K562 (cell line): ENCODE results near the gene ZSCAN26. TPM values are rescaled to one million over a fixed set of nuclear protein-coding genes. Genes with fewer than 3 reads are reported as not detected.
A peak's percentile ranks its signal among the peaks of the same experiment; 100 is the strongest.

Experiments used
- ARNT ChIP-seq, 2 experiments: fragments of 450-650 bp; IDR thresholded peaks; 2 replicates each; pipeline ENCODE4 v1.6.1; 2016; ENCODE audit warnings: mild to moderate bottlenecking in 1 of 2
- ASH1L ChIP-seq: fragments of 450-650 bp; IDR thresholded peaks from 2 replicates; pipeline ENCODE4 v1.6.1; 2018; ENCODE audit warnings: borderline replicate concordance, mild to moderate bottlenecking, low read depth; ENCODE audit not compliant: partially characterized antibody
- EP400 ChIP-seq: fragments of 450-650 bp; IDR thresholded peaks from 2 replicates; pipeline ENCODE4 v1.6.1; 2017; ENCODE audit warnings: antibody characterized with exemption, mild to moderate bottlenecking, moderate library complexity
- GATA2 ChIP-seq: sonication (generic); formaldehyde crosslinking; IDR thresholded peaks from 2 replicates; pipeline ENCODE4 v1.4.0; 2020; ENCODE audit warnings: mild to moderate bottlenecking, missing genetic modification reagents
- GATAD2B ChIP-seq: fragments of 450-650 bp; IDR thresholded peaks from 2 replicates; pipeline ENCODE4 v1.6.1; 2017; ENCODE audit warnings: mild to moderate bottlenecking, borderline replicate concordance
- JUND ChIP-seq, 2 experiments: IDR thresholded peaks; 2 replicates in 1 of 2; 3 replicates in 1 of 2; pipeline ENCODE4 v1.6.1; 2011; ENCODE audit warnings: borderline replicate concordance in 2 of 2, low read depth in 2 of 2, low read length in 2 of 2, improper control_type of control experiment in 1 of 2, missing biosample characterization in 1 of 2, missing genetic modification characterization in 1 of 2, missing genetic modification reagents in 1 of 2
- KDM2B ChIP-seq: fragments of 250-450 bp; sonication (Bioruptor Pico); IDR thresholded peaks from 2 replicates; pipeline ENCODE4 v1.8.0; 2021; ENCODE audit warnings: mild to moderate bottlenecking, moderate library complexity
- MXI1 ChIP-seq: IDR thresholded peaks from 2 replicates; pipeline ENCODE4 v1.6.1; 2011; ENCODE audit warnings: low read depth, mild to moderate bottlenecking, improper control_type of control experiment, low read length
- NCOR1 ChIP-seq: fragments of 450-650 bp; IDR thresholded peaks from 2 replicates; pipeline ENCODE4 v1.6.1; 2016; ENCODE audit warnings: mild to moderate bottlenecking, moderate library complexity
- RBBP5 ChIP-seq: fragments of 200-600 bp; sonication (generic); IDR thresholded peaks from 2 replicates; pipeline ENCODE4 v1.6.1; 2012; ENCODE audit warnings: borderline replicate concordance, mild to moderate bottlenecking, low read length, control low read depth, inconsistent platforms; ENCODE audit not compliant: insufficient read depth, poor library complexity, severe bottlenecking
- RBFOX2 ChIP-seq: fragments of 200-400 bp; formaldehyde crosslinking; IDR thresholded peaks from 2 replicates; pipeline ENCODE4 v1.6.1; 2017; ENCODE audit warnings: low read depth, mild to moderate bottlenecking, low read length, moderate library complexity
- RHOXF2B ChIP-seq: fragments of 250-450 bp; sonication (Bioruptor Pico); conservative IDR thresholded peaks from 2 replicates; pipeline ENCODE4 v1.5.1; 2021
- SMAD1 ChIP-seq: fragments of 150-350 bp; IDR thresholded peaks from 2 replicates; pipeline ENCODE4 v1.6.1; 2014; ENCODE audit warnings: low read length, low read depth; ENCODE audit not compliant: partially characterized antibody
- SMARCE1 ChIP-seq: fragments of 450-650 bp; IDR thresholded peaks from 2 replicates; pipeline ENCODE4 v1.7.1; 2016; ENCODE audit warnings: mild to moderate bottlenecking
- SNAPC5 ChIP-seq: fragments of 250-450 bp; sonication (Bioruptor Pico); IDR thresholded peaks from 2 replicates; pipeline ENCODE4 v1.8.0; 2021; ENCODE audit warnings: moderate library complexity, mild to moderate bottlenecking, inconsistent platforms
- XRCC5 ChIP-seq: fragments of 200-400 bp; formaldehyde crosslinking; IDR thresholded peaks from 2 replicates; pipeline ENCODE4 v1.6.1; 2017; ENCODE audit warnings: low read depth, mild to moderate bottlenecking, low read length
- ZC3H8 ChIP-seq: fragments of 450-650 bp; IDR thresholded peaks from 2 replicates; pipeline ENCODE4 v1.6.1; 2017
- ZNF436 ChIP-seq: fragments of 250-450, 450-650 bp; sonication (Bioruptor Pico); formaldehyde crosslinking; IDR thresholded peaks from 2 replicates; pipeline ENCODE4 v1.7.0; 2020; ENCODE audit warnings: mild to moderate bottlenecking
- ZNF586 ChIP-seq: fragments of 450-650 bp; formaldehyde crosslinking; conservative IDR thresholded peaks from 2 replicates; pipeline ENCODE4 v1.4.0; 2020; ENCODE audit warnings: mild to moderate bottlenecking, moderate library complexity
- ZSCAN32 ChIP-seq: fragments of 450-650 bp; formaldehyde crosslinking; IDR thresholded peaks from 2 replicates; pipeline ENCODE4 v1.4.0; 2020; ENCODE audit warnings: mild to moderate bottlenecking, moderate library complexity
- polyA plus RNA-seq, 8 experiments: library from polyadenylated mRNA; depleted of rRNA in 4 of 8; stranded (reverse) in 5 of 8; unstranded in 3 of 8; fragments of >200 nt; fragmentation: Nextera tagmentation in 2 of 8; fragmentation: Illumina TruSeq in 1 of 8; extraction: Ambion mirVana in 2 of 8; extraction: Trizol in 1 of 8; gene quantifications; 2 replicates each; pipeline versions ENCODE4 v1.2.1 to v1.2.3, GENCODE V29; 2011 to 2014; ENCODE audit warnings: inconsistent platforms in 1 of 8, missing spikeins in 1 of 8
- total RNA-seq, 7 experiments: library from RNA; depleted of rRNA in 6 of 7; stranded (reverse); fragments of >200 nt in 6 of 7; fragmentation: Illumina TruSeq in 2 of 7; extraction: Trizol in 2 of 7; gene quantifications; 2 replicates each; pipeline versions ENCODE4 v1.2.1 to v1.2.3, GENCODE V29; 2011 to 2021; ENCODE audit warnings: low replicate concordance in 1 of 7
- TF ChIP-seq, protein P1 (sequence below): sonication (generic); formaldehyde crosslinking; IDR thresholded peaks from 2 replicates; pipeline ENCODE4 v1.8.0; 2022; ENCODE audit warnings: missing genetic modification reagents, mild to moderate bottlenecking, borderline replicate concordance
- TF ChIP-seq, protein P2 (sequence below), 3 experiments: fragments of 200-800 bp in 1 of 3; fragments of 250-450 bp in 1 of 3; fragments of 450-650 bp in 1 of 3; sonication (Bioruptor Pico) in 1 of 3; sonication (Bioruptor generic) in 1 of 3; formaldehyde crosslinking in 1 of 3; IDR thresholded peaks; 2 replicates each; pipeline versions ENCODE4 v1.6.1 to v1.8.0; 2016 to 2022; ENCODE audit warnings: mild to moderate bottlenecking in 2 of 3, missing genetic modification characterization in 2 of 3, missing compliant biosample characterization in 1 of 3, moderate library complexity in 1 of 3

ZSCAN26 gene
- total and polyA plus RNA-seq, 9 of the 15 experiments (the other 6 are each of a cell fraction or from before 2014, with no cell fraction given): 5.9 to 14.2 (median 10.5) TPM

GRCh38 chr6:28220257-28221133, 46.4 kb upstream of the ZSCAN26 start (continued):
- TF ChIP-seq RBBP5: peak; percentile 29
- TF ChIP-seq, protein P1, sequence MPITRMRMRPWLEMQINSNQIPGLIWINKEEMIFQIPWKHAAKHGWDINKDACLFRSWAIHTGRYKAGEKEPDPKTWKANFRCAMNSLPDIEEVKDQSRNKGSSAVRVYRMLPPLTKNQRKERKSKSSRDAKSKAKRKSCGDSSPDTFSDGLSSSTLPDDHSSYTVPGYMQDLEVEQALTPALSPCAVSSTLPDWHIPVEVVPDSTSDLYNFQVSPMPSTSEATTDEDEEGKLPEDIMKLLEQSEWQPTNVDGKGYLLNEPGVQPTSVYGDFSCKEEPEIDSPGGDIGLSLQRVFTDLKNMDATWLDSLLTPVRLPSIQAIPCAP (CRISPR knock-in tag): no peak
- TF ChIP-seq MXI1: peak; percentile 53; the same call in 1 of the 2 replicates
- TF ChIP-seq EP400: peak; percentile 36
- TF ChIP-seq SMAD1: peak; percentile 59
- peak; percentile 88 for TF ChIP-seq ZNF586 (CRISPR knock-in tag)
- TF ChIP-seq GATA2 (CRISPR knock-in tag): peak; percentile 45; the same call in 1 of the 2 replicates
- no peak; the same call in 1 of the 2 replicates for TF ChIP-seq GATAD2B
- TF ChIP-seq RBFOX2: peak; percentile 78
- peak; percentile 61; the same call in 1 of the 2 replicates for TF ChIP-seq ZNF436
- no peak for TF ChIP-seq ASH1L
- TF ChIP-seq SMARCE1: peak; percentile 27; the same call in 1 of the 2 replicates
- TF ChIP-seq ZC3H8: peak; percentile 97
- no peak for TF ChIP-seq KDM2B (CRISPR knock-in tag)
- TF ChIP-seq ARNT (IDR thresholded peaks at IDR 0.05): 0 out of 4 replicates have a peak, but pooled peaks of 1 of the 2 experiments have one; percentile 8
- TF ChIP-seq ZSCAN32: peak; percentile 67; the same call in 1 of the 2 replicates
- peak; percentile 74 for TF ChIP-seq SNAPC5 (CRISPR knock-in tag)
- TF ChIP-seq NCOR1: peak; percentile 54
- no peak for TF ChIP-seq XRCC5
- TF ChIP-seq JUND (IDR thresholded peaks at IDR 0.05; ENCODE audit: borderline replicate concordance, low read depth, low read length): 0 out of 2 replicates have a peak, but pooled peaks have one; percentile 3
- no peak for TF ChIP-seq JUND (tag; IDR thresholded peaks at IDR 0.05; ENCODE audit: borderline replicate concordance, low read depth, low read length)
- no peak for TF ChIP-seq RHOXF2B (CRISPR knock-in tag)
- TF ChIP-seq, protein P2, sequence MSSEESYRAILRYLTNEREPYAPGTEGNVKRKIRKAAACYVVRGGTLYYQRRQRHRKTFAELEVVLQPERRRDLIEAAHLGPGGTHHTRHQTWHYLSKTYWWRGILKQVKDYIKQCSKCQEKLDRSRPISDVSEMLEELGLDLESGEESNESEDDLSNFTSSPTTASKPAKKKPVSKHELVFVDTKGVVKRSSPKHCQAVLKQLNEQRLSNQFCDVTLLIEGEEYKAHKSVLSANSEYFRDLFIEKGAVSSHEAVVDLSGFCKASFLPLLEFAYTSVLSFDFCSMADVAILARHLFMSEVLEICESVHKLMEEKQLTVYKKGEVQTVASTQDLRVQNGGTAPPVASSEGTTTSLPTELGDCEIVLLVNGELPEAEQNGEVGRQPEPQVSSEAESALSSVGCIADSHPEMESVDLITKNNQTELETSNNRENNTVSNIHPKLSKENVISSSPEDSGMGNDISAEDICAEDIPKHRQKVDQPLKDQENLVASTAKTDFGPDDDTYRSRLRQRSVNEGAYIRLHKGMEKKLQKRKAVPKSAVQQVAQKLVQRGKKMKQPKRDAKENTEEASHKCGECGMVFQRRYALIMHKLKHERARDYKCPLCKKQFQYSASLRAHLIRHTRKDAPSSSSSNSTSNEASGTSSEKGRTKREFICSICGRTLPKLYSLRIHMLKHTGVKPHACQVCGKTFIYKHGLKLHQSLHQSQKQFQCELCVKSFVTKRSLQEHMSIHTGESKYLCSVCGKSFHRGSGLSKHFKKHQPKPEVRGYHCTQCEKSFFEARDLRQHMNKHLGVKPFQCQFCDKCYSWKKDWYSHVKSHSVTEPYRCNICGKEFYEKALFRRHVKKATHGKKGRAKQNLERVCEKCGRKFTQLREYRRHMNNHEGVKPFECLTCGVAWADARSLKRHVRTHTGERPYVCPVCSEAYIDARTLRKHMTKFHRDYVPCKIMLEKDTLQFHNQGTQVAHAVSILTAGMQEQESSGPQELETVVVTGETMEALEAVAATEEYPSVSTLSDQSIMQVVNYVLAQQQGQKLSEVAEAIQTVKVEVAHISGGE (CRISPR knock-in tag; IDR thresholded peaks at IDR 0.05): 0 out of 6 replicates have a peak, but pooled peaks of 1 of the 3 experiments have one; percentile 28
